ENCODE results near the gene SLAMF7. TPM values are rescaled to one million over a fixed set of nuclear protein-coding genes. Genes with fewer than 3 reads are reported as not detected.
"Not testable (repeated sequence)": the region's sequence is repeated elsewhere in the genome, so short reads cannot be mapped to it uniquely, and the experiment has no call there.

Gene SLAMF7
- polyA plus RNA-seq, 4 donors, result 1.8 to 12.2 (median 3.7) TPM

DNA sequence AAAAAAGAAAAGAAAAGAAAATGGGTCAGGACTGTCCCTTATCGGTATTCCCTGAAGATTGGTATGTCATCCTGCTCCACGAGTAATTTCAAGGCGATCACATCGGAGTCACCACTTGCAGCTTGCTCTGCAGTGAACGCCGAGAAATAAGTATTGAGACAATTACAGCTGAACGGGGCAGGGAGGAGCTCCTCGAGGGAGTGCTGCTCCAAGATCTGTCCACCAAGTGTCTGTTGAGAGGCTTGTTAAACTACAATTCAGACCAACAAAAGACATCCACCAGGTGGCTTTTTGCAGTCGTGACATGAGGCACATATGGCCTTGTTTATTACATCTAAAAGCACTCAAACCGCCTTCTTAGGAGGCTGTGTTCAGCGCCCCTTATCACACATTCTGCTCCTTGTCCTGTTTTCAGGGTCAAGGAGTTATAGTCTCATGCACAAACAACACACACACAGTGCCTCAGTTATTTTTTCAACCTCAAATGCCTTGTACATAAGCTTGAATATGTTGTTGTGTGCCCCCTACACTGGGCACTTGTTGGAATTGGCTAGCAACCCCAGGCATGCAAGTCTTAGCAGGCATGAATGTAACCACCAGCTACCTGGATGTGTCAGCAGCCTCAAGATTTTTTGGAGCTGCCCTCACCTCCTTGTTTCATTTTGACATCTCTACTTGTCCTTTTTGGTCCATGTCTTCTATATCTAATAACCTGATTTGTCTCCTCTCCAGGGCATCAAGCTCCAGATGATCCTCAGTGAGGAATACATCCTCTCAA is 14.4 kb upstream of the SLAMF7 start:
- H3K36me3 ChIP-seq (ENCODE audit: control insufficient read depth in 3 of 3, insufficient read depth in 2 of 3, low read depth in 1 of 3, low read length in 3 of 3), result no peaks in the 10 kb centered on the region
- H3K27ac ChIP-seq (ENCODE audit: low read depth in 1 of 3, low read length in 2 of 3), result no peak overlapping the region
- H3K4me3 ChIP-seq (ENCODE audit: low read depth in 1 of 3, low read length in 3 of 3), result no peak overlapping the region
- no peak for DNase-seq
- no peak for FAIRE-seq
- no peaks in the 10 kb centered on the region for H3K27me3 ChIP-seq (ENCODE audit: control insufficient read depth in 3 of 3, insufficient read depth in 3 of 3, low read length in 3 of 3)
- WGBS, 3 donors, result 73 to 78% (median 76%) methylated on average over 11 of the region's 11 CpGs
- H3K9me3 ChIP-seq (ENCODE audit: control insufficient read depth in 2 of 2, insufficient read depth in 1 of 2, low read depth in 1 of 2, low read length in 1 of 2), result no peaks in the 10 kb centered on the region
- peaks cover 0 to 12% (median 0%) of the 10 kb centered on the region in 3 donors for H3K4me1 ChIP-seq (ENCODE audit: control insufficient read depth in 3 of 3, insufficient read depth in 2 of 3, low read depth in 1 of 3, low read length in 2 of 3)

DNA sequence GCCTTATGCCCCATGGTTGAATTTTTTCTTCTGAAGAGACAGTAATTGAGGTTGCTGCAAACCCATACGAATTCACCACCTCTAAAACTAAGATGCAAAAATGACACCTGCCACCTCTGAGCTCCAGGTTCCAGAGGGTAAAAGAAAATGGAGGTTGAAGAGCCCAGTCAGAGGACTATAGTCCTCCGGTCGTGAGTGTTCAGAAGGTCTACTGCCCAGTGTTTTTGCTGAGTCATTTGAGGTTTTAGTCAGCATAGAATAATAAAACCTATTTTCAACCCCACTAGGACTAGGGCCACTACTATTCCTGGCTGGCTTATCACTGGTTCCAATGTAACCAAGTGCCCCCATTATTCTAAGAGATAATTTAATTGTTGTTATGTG is 12.9 kb upstream of the SLAMF7 start:
- Histone ChIP-seq H3K4me3 (ENCODE audit: low read depth in 1 of 3, low read length in 3 of 3) (no peak overlapping the region), H3K9me3 (ENCODE audit: control insufficient read depth in 2 of 2, insufficient read depth in 1 of 2, low read depth in 1 of 2, low read length in 1 of 2) (no peaks in the 10 kb centered on the region), H3K36me3 (ENCODE audit: control insufficient read depth in 3 of 3, insufficient read depth in 2 of 3, low read depth in 1 of 3, low read length in 3 of 3) (no peaks in the 10 kb centered on the region), H3K27me3 (ENCODE audit: control insufficient read depth in 3 of 3, insufficient read depth in 3 of 3, low read length in 3 of 3) (no peaks in the 10 kb centered on the region), H3K4me1 (ENCODE audit: control insufficient read depth in 3 of 3, insufficient read depth in 2 of 3, low read depth in 1 of 3, low read length in 2 of 3) (peaks cover 0 to 12% (median 0%) of the 10 kb centered on the region in 3 donors), H3K27ac (ENCODE audit: low read depth in 1 of 3, low read length in 2 of 3) (peak overlapping the region in 1 of 3 donors; percentile 45)
- FAIRE-seq (no peak), DNase-seq (peak; percentile 40 to 46)
- 12 to 43% (median 16%) methylated on average over 3 of the region's 3 CpGs for WGBS, 3 donors

DNA sequence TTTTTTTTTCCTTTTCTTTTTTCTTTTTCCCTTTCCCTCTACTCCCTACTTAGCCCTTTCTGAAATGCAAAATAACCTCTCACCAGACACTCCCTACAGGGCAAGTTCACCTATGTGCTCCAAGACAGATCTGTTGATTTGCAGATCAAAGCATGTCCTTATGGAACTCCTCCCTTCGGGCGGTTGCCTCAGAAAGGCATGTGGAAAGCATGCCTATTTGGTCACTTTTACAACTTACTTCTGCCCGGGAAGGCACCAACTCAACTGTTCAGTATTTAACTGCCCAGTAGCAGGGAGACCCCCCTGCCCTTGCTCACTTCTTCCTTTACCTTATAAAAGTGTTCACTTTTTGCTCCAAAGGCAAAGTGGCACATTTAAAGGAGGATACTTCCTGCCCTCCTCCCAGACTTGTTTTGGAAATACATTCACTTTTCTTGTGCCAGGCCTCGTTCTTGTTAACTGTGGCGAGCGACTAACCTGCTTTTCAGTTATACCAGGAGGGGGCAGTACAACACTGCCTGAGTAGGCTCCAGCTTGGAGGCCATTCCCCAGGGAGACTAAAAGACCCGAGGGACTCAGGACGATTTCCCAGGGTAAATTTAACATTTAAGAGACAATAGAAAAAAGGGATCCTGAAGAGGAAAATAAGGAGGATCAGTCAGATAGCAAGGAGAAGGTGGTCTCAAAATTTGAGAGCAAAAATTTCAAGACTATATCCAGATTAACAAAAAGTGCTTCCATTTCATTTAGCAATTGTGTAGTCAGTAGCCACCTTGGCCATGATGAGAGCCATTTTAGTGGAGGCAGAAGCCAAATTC is 12.3 kb upstream of the SLAMF7 start:
- FAIRE-seq (no peak), DNase-seq (peak; percentile 79 to 84)
- H3K4me3 ChIP-seq (ENCODE audit: low read depth in 1 of 3, low read length in 3 of 3), result no peak overlapping the region
- peaks cover 0 to 12% (median 0%) of the 10 kb centered on the region in 3 donors for H3K4me1 ChIP-seq (ENCODE audit: control insufficient read depth in 3 of 3, insufficient read depth in 2 of 3, low read depth in 1 of 3, low read length in 2 of 3)
- no peaks in the 10 kb centered on the region for H3K27me3 ChIP-seq (ENCODE audit: control insufficient read depth in 3 of 3, insufficient read depth in 3 of 3, low read length in 3 of 3)
- peak overlapping the region in 2 of 3 donors; percentile 45 to 58 for H3K27ac ChIP-seq (ENCODE audit: low read depth in 1 of 3, low read length in 2 of 3)
- no peaks in the 10 kb centered on the region for H3K36me3 ChIP-seq (ENCODE audit: control insufficient read depth in 3 of 3, insufficient read depth in 2 of 3, low read depth in 1 of 3, low read length in 3 of 3)
- 4 to 10% (median 6%) methylated on average over 8 of the region's 8 CpGs for WGBS, 3 donors
- no peaks in the 10 kb centered on the region for H3K9me3 ChIP-seq (ENCODE audit: control insufficient read depth in 2 of 2, insufficient read depth in 1 of 2, low read depth in 1 of 2, low read length in 1 of 2)

DNA sequence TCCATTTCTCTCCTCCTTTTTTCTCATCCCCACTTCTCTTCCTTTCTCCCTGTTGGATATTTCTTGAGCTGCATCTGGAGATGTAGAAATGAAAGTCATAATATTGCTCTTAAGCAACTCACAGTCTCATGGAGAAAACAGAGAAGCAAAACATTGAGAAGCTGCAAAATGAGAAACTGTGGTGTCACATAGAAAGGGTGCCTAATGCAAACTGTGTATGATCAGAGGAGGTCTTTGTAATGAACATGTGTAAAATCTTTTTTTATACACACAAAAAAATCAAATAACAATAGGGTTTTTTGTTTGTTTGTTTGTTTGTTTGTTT is 11.8 kb upstream of the SLAMF7 start:
- no peaks in the 10 kb centered on the region for H3K9me3 ChIP-seq (ENCODE audit: control insufficient read depth in 2 of 2, insufficient read depth in 1 of 2, low read depth in 1 of 2, low read length in 1 of 2)
- no peak overlapping the region for H3K27ac ChIP-seq (ENCODE audit: low read depth in 1 of 3, low read length in 2 of 3)
- peaks cover 0 to 12% (median 0%) of the 10 kb centered on the region in 3 donors for H3K4me1 ChIP-seq (ENCODE audit: control insufficient read depth in 3 of 3, insufficient read depth in 2 of 3, low read depth in 1 of 3, low read length in 2 of 3)
- no peaks in the 10 kb centered on the region for H3K36me3 ChIP-seq (ENCODE audit: control insufficient read depth in 3 of 3, insufficient read depth in 2 of 3, low read depth in 1 of 3, low read length in 3 of 3)
- FAIRE-seq (no peak), DNase-seq (no peak)
- H3K27me3 ChIP-seq (ENCODE audit: control insufficient read depth in 3 of 3, insufficient read depth in 3 of 3, low read length in 3 of 3), result no peaks in the 10 kb centered on the region
- H3K4me3 ChIP-seq (ENCODE audit: low read depth in 1 of 3, low read length in 3 of 3), result no peak overlapping the region

DNA sequence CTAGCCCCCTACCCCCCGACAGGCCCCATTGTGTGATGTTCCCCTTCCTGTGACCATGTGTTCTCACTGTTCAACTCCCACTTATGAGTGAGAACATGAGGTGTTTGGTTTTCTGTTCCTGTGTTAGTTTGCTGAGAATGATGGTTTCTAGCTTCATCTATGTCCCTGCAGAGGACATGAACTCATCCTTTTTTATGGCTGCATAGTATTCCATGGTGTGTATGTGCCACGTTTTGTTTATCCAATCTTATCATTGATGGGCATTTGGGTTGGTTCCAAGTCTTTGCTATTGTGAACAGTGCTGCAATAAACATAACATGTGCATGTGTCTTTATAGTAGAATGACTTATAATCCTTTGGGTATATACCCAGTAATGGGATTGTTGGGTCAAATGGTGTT is 7.5 kb upstream of the SLAMF7 start:
- H3K4me3 ChIP-seq (ENCODE audit: low read depth in 1 of 3, low read length in 3 of 3); H3K27me3 ChIP-seq (ENCODE audit: control insufficient read depth in 3 of 3, insufficient read depth in 3 of 3, low read length in 3 of 3); H3K9me3 ChIP-seq (ENCODE audit: control insufficient read depth in 2 of 2, insufficient read depth in 1 of 2, low read depth in 1 of 2, low read length in 1 of 2); H3K4me1 ChIP-seq (ENCODE audit: control insufficient read depth in 3 of 3, insufficient read depth in 2 of 3, low read depth in 1 of 3, low read length in 2 of 3); H3K36me3 ChIP-seq (ENCODE audit: control insufficient read depth in 3 of 3, insufficient read depth in 2 of 3, low read depth in 1 of 3, low read length in 3 of 3); FAIRE-seq; H3K27ac ChIP-seq (ENCODE audit: low read depth in 1 of 3, low read length in 2 of 3); DNase-seq: not testable (repeated sequence)
- WGBS, 3 donors, result 58 to 70% (median 61%) methylated on average over 2 of the region's 2 CpGs

DNA sequence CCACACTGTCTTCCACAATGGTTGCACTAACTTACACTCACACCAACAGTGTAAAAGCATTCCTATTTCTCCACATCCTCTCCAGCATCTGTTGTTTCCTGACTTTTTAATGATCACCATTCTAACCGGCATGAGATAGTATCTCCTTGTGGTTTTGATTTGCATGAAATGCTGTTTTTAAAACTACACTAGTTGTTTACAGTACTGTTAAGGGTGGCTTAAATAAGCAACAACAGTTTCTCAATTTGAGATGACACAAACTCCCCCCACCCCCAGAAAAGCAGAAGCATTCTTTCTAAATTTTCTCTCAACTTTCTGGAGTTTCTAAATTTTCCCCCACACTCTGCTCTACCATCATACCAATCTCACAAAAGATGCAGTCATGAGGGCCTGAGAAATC is 7.1 kb upstream of the SLAMF7 start:
- Histone ChIP-seq H3K4me1 (ENCODE audit: control insufficient read depth in 3 of 3, insufficient read depth in 2 of 3, low read depth in 1 of 3, low read length in 2 of 3) (no peaks in the 10 kb centered on the region), H3K27ac (ENCODE audit: low read depth in 1 of 3, low read length in 2 of 3) (no peak overlapping the region), H3K27me3 (ENCODE audit: control insufficient read depth in 3 of 3, insufficient read depth in 3 of 3, low read length in 3 of 3) (no peaks in the 10 kb centered on the region), H3K36me3 (ENCODE audit: control insufficient read depth in 3 of 3, insufficient read depth in 2 of 3, low read depth in 1 of 3, low read length in 3 of 3) (no peaks in the 10 kb centered on the region), H3K4me3 (ENCODE audit: low read depth in 1 of 3, low read length in 3 of 3) (no peak overlapping the region), H3K9me3 (ENCODE audit: control insufficient read depth in 2 of 2, insufficient read depth in 1 of 2, low read depth in 1 of 2, low read length in 1 of 2) (peaks cover 0 to 4% of the 10 kb centered on the region in 2 donors)
- no peak for DNase-seq
- WGBS, 3 donors, result 53 to 89% (median 64%) methylated on average over 1 of the region's 1 CpG
- FAIRE-seq, result no peak

DNA sequence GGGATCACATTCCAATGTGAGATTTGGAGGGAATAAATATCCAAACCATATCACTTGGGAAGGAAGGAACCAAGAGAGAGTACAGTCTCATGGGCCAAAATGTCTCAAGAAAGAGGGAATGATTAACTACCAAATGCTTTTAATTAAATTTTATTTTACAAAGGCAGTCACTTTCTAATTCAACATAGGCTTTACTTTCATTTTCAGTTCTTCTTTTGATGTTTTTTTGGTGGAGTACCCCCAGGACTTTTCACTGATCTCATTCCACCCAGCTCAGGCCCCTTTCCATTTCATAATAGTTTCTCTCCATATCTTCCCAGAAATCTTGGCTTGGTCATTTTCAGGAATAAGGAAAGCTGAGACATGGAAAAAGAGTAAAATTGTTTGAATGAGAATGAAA is 5.1 kb upstream of the SLAMF7 start:
- peaks cover 0 to 4% of the 10 kb centered on the region in 2 donors for H3K9me3 ChIP-seq (ENCODE audit: control insufficient read depth in 2 of 2, insufficient read depth in 1 of 2, low read depth in 1 of 2, low read length in 1 of 2)
- H3K27me3 ChIP-seq (ENCODE audit: control insufficient read depth in 3 of 3, insufficient read depth in 3 of 3, low read length in 3 of 3), result no peaks in the 10 kb centered on the region
- no peaks in the 10 kb centered on the region for H3K4me1 ChIP-seq (ENCODE audit: control insufficient read depth in 3 of 3, insufficient read depth in 2 of 3, low read depth in 1 of 3, low read length in 2 of 3)
- FAIRE-seq, result no peak
- H3K27ac ChIP-seq (ENCODE audit: low read depth in 1 of 3, low read length in 2 of 3), result no peak overlapping the region
- no peak overlapping the region for H3K4me3 ChIP-seq (ENCODE audit: low read depth in 1 of 3, low read length in 3 of 3)
- H3K36me3 ChIP-seq (ENCODE audit: control insufficient read depth in 3 of 3, insufficient read depth in 2 of 3, low read depth in 1 of 3, low read length in 3 of 3), result no peaks in the 10 kb centered on the region
- DNase-seq, result no peak

DNA sequence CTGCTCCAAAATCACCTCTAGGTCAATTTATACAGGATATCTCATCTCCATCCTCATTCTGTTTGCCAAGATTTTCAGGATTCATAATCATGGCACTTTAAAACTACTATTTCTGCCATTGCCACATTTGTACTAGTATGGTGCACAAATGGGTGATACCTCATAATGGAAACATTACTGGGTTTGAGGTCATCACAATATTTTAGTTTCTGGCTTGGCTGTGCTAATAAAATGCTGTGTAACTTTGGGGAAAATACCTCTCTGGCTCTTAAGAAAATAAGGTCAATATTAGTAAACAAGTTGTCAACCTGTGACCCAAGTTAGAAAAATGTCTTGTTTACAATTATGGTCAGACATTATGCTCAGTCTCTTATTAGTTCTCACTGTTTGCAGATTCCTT is 4.7 kb upstream of the SLAMF7 start:
- no peak overlapping the region for H3K27ac ChIP-seq (ENCODE audit: low read depth in 1 of 3, low read length in 2 of 3)
- no peaks in the 10 kb centered on the region for H3K27me3 ChIP-seq (ENCODE audit: control insufficient read depth in 3 of 3, insufficient read depth in 3 of 3, low read length in 3 of 3)
- H3K9me3 ChIP-seq (ENCODE audit: control insufficient read depth in 2 of 2, insufficient read depth in 1 of 2, low read depth in 1 of 2, low read length in 1 of 2), result peaks cover 0 to 4% of the 10 kb centered on the region in 2 donors
- no peak for FAIRE-seq
- H3K4me3 ChIP-seq (ENCODE audit: low read depth in 1 of 3, low read length in 3 of 3), result no peak overlapping the region
- no peaks in the 10 kb centered on the region for H3K36me3 ChIP-seq (ENCODE audit: control insufficient read depth in 3 of 3, insufficient read depth in 2 of 3, low read depth in 1 of 3, low read length in 3 of 3)
- H3K4me1 ChIP-seq (ENCODE audit: control insufficient read depth in 3 of 3, insufficient read depth in 2 of 3, low read depth in 1 of 3, low read length in 2 of 3), result no peaks in the 10 kb centered on the region
- no peak for DNase-seq
